HG03439 (cell line): ENCODE results near the gene MRPS17.

Experiments used
- ATAC-seq: cut with Tn5 transposase; IDR thresholded peaks from one replicate; pipeline ENCODE4 v1.9.1; 2021; ENCODE audit warnings: mild to moderate bottlenecking, moderate library complexity; ENCODE audit not compliant: unreplicated experiment

The MRPS17 gene

DNA sequence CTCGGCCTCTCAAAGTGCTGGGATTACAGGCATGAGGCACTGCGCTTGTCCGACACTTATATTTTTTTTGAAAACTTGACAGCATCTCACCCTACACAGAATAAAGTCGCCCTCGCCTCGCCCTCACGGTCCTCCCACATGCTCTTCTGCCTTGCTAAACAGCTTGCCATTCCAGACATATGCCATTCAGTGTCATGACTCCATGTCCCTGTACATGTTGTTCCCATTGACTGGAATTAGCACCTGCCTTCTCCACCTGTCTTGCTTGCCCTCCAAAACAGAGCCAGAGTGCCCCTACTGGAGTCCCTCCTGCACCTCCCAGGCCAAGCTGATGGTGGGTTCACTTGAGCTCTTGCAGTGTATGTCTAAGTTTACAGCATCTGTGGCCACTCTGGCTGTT lies 18.9 kb downstream of the MRPS17 start:
- no peak for ATAC-seq

DNA sequence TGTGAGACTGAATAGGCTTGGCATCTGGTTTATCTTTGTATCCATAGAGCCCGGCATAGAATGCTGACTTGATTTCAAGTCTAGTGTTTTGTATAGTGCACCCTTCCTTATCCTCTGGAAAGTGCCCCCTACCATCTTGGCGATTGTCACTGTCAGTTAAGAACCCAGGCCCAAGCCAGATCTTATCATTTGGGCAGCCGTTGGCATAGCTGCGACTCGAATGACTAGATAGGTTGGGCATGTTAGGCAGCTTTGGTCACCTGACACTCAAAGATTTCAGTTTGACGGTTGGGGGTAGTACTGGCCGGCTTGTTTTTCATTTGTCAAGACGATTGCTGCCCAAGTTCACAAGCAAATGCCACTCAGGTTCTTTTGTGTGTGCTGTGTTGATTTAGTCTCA lies 19.3 kb downstream of the MRPS17 start:
- ATAC-seq: no peak

DNA sequence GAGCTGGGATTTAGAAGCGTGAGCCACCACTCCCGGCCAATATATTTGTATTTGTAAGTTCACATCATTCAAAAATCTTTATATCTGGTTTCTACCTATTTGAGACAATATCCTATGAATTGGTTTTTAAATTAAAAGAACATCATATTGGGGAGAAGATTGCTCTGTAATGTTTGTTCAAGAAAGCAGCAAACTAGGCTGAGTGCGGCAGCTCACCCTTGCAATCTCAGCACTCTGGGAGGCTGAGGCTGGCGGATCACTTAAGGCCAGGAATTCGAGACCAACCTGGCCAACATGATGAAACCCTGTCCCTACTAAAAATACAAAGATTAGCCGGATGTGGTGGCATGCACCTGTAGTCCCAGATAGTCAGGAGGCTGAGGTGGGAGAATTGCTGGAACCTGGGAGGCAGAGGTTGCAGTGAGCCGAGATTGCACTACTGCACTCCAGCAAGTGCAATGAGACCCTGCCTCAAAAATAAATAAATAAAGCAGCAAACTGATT lies 22.1 kb downstream of the MRPS17 start:
- ATAC-seq: no peak

DNA sequence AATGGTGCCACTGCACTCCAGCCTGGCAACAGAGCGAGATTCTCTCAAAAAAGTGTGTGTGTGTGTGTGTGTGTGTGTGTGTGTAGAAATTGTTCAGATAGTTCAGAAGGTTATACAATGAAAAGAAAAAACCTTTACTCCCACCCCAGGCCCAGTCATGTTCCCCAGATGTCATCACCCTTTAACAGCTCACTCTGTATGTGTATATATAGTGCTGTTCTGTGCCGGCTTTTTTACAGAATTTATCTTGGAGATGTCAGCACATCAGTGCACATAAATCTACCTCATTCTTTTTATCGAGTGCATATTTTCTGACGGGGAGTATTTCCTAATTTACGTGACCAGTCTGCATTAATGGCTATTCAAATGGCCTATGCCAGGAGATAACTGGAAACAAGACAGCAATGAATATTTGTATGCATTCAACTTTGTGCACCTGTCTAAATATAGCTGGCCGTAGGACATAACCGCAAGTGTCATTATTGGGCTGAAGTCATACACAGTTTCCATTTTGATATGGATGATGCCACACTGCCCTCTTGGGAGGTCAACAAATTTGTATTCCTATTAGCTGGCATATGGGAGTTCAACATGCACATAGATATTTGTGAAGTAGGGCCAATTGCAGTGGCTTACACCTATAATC lies 24.4 kb downstream of the MRPS17 start:
- no peak for ATAC-seq

DNA sequence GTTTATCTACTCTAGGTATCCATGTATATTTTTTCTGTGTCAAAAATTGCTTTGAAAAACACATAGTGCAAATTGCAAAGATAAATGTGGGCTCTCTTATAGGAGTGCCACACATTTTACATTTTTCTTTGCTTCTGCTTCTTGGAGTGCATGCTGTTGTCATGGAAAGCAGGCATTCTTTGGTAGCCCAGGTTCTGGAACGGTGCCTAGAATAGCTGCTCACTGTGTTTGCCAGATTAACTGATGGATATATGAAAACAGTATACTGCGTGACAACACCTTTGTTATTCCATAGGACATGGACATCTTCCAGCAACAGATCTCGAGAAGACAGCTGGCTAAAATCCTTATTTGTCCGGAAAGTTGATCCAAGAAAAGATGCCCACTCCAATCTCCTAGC lies 26.2 kb downstream of the MRPS17 start:
- no peak for ATAC-seq

DNA sequence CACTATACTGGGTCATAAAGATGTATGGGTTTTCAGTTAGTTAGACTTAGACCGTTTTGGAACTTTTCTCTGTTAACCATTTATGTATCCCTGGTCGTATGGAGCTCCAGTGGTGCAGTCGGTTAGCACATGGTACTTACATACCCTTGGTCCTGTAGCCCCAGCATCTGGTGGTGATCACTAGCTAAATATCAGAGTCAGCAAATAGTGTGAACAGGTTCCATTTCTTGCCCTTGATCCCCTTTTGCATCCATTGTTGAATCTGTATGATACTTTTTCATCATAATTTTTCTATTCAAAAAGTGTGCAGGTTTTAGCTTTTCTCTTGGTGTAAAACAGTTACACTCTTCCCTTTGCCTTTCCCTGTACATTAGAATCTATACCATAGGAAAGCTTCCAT lies 28.6 kb downstream of the MRPS17 start:
- ATAC-seq: no peak

DNA sequence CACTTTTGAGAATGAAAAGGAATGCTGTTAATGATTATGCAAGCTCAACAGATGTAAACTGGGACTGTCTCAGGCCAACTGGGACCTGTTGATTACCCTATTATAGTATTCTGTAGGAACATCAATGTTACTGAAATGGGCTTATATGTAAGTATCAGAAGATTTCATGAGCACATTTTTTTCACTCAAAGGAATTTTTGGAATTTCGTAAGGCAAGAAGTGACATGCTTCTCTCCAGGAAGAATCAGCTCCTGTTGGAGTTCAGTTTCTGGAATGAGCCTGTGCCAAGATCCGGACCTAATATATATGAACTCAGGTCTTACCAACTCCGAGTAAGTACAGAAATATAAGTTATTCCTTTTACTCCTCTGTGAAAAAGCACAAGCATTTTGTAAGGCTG lies 31.9 kb downstream of the MRPS17 start:
- no peak for ATAC-seq

DNA sequence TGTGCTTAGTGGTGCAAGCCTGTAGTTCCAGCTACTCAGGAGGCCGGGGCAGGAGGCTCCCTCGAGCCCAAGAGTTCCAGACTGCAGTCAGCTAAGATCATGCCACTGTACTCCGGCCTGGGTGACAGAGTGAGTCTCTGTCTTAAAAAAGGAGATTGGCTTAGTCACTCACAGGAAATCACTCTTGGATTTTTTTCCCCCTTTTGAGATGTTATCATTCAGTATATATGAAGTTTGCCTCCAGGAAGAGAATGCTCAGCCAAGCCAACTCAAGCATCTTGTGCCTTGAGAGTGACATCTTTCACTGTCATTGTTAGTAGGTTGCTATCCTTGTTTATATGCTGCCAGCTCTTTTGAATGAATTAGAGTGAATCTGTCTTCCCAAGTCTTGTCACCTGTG lies 40.7 kb downstream of the MRPS17 start:
- no peak for ATAC-seq

DNA sequence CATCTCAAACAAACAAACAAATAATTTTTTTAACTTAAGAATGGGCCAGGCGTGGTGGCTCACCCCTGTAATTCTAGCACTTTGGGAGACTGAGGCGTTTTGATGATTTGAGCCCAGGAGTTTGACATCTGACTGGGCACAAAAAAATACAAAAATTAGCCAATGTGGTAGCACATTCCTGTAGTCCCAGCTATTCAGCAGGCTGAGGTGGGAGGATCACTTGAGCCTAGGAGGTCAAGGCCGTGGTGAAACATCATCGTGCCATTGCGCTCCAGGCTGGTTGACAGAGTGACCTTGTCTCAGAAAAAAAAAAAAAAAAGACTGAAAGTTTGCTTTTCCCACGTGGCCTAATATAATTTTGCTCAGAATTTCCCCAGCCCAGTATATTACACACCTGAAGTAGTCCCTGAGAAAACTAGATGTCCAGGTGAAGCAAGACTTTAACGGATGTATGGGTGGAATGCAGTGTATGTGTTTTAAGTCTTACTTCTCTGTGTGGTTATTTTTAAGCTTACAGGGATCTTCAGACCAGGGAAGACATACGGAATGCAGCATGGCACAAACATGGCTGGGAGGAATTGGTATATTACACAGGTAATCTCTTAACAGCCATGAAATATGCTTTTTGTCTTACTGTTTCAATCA lies 45.3 kb downstream of the MRPS17 start:
- ATAC-seq: no peak

DNA sequence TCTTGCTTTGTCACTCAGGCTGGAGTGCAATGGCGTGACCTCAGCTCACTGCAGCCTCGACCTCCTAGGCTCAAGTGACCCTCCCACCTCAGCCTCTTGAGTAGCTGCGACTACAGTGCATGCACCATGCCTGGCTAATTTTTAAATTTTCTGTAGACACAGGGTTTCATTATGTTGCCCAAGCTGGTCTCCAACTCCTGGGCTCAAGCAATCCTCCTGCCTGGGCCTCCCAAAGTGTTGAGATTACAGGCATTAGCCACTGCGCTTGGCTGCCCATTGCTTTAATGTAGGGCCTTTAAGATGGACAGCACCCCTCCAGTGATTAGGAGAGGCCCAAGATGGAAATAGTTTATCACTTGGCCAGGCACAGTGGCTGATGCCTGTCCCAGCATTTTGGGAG lies 52.1 kb downstream of the MRPS17 start:
- no peak for ATAC-seq
